ENCODE results near the gene HIGD1C.

The HIGD1C gene

DNA sequence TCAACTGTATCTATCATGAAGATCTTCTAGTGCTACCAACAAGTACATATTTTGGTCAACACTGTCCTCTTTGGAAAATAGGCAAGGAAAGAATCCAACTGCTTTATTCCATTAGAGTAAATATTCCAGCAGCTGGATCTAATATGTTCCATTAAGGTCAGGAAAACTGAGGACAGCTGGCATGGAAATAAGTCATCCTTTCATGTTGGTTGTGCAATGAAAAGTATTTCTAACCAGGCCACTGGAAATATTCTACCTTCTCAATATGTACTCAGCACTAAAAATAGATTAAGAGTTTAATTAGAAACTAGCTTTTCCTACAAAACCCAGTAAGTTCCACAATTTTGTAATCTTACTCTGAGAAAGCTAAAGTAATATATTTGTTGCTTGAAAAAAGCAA is 19.6 kb downstream of the HIGD1C start:
- TF ChIP-seq CSDC2 (CRISPR knock-in tag; IDR thresholded peaks at IDR 0.05), result no peak
- TF ChIP-seq, protein P1, sequence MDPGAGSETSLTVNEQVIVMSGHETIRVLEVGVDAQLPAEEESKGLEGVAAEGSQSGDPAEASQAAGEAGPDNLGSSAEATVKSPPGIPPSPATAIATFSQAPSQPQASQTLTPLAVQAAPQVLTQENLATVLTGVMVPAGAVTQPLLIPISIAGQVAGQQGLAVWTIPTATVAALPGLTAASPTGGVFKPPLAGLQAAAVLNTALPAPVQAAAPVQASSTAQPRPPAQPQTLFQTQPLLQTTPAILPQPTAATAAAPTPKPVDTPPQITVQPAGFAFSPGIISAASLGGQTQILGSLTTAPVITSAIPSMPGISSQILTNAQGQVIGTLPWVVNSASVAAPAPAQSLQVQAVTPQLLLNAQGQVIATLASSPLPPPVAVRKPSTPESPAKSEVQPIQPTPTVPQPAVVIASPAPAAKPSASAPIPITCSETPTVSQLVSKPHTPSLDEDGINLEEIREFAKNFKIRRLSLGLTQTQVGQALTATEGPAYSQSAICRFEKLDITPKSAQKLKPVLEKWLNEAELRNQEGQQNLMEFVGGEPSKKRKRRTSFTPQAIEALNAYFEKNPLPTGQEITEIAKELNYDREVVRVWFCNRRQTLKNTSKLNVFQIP (CRISPR knock-in tag; IDR thresholded peaks at IDR 0.05; ENCODE audit: borderline replicate concordance, low read depth), result no peak
- TF ChIP-seq, protein P2, sequence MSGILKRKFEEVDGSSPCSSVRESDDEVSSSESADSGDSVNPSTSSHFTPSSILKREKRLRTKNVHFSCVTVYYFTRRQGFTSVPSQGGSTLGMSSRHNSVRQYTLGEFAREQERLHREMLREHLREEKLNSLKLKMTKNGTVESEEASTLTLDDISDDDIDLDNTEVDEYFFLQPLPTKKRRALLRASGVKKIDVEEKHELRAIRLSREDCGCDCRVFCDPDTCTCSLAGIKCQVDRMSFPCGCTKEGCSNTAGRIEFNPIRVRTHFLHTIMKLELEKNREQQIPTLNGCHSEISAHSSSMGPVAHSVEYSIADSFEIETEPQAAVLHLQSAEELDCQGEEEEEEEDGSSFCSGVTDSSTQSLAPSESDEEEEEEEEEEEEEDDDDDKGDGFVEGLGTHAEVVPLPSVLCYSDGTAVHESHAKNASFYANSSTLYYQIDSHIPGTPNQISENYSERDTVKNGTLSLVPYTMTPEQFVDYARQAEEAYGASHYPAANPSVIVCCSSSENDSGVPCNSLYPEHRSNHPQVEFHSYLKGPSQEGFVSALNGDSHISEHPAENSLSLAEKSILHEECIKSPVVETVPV (CRISPR knock-in tag; IDR thresholded peaks at IDR 0.05), result no peak
- TF ChIP-seq TOX (CRISPR knock-in tag; IDR thresholded peaks at IDR 0.05; ENCODE audit: borderline replicate concordance), result no peak
- TF ChIP-seq ARNTL (CRISPR knock-in tag; IDR thresholded peaks at IDR 0.05; ENCODE audit: borderline replicate concordance, low read depth), result no peak
- TF ChIP-seq ISL1 (CRISPR knock-in tag; IDR thresholded peaks at IDR 0.05), result no peak
- TF ChIP-seq, protein P3, sequence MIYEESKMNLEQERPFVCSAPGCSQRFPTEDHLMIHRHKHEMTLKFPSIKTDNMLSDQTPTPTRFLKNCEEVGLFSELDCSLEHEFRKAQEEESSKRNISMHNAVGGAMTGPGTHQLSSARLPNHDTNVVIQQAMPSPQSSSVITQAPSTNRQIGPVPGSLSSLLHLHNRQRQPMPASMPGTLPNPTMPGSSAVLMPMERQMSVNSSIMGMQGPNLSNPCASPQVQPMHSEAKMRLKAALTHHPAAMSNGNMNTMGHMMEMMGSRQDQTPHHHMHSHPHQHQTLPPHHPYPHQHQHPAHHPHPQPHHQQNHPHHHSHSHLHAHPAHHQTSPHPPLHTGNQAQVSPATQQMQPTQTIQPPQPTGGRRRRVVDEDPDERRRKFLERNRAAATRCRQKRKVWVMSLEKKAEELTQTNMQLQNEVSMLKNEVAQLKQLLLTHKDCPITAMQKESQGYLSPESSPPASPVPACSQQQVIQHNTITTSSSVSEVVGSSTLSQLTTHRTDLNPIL (CRISPR knock-in tag; IDR thresholded peaks at IDR 0.05; ENCODE audit: low read depth), result no peak
- no peak for TF ChIP-seq OSR1 (CRISPR knock-in tag; IDR thresholded peaks at IDR 0.05)
- no peak for TF ChIP-seq ZC3H10 (CRISPR knock-in tag; IDR thresholded peaks at IDR 0.05)
- no peak for TF ChIP-seq SNAI2 (CRISPR knock-in tag; IDR thresholded peaks at IDR 0.05)
- no peak for TF ChIP-seq RARB (CRISPR knock-in tag; IDR thresholded peaks at IDR 0.05)
- TF ChIP-seq ZNF70 (CRISPR knock-in tag; IDR thresholded peaks at IDR 0.05), result no peak
- no peak for TF ChIP-seq ZNF565 (CRISPR knock-in tag; conservative IDR thresholded peaks at IDR 0.05; ENCODE audit: low read depth)
- TF ChIP-seq GLIS3 (CRISPR knock-in tag; IDR thresholded peaks at IDR 0.05), result no peak
- ATAC-seq, result no peak

DNA sequence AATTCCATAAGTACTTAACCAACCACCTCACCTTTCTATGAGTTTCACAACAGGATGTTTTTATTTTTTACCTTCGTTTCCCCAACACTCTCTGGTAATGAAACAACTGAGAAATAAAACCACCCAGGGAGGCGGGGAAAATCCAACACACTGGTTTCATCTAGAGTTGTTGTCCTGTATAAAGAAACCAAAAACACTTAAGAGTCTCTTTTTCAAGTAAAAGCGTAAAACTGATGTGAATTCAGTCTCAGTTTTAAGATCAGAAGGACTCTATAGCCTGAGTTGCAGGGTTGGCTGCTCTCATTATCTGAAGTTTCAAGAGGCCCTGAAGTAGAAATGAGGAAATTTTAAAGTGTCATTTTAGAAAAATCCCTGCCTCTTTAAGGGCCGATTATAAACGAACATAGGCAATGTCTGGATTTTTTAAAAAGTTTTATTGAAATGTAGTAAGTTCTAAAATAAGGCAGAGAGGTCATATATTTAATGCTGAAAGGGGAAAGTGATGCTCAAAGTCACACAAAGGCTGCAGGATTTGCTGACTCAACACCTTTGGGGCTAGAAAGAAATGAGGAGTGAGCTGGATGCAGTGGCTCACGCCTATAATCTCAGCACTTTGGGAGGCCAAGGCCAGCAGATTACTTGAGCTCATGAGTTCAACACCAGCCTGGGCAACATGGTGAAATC is 27.2 kb downstream of the HIGD1C start:
- ATAC-seq, result no peak
- TF ChIP-seq, protein P1 (CRISPR knock-in tag; IDR thresholded peaks at IDR 0.05; ENCODE audit: borderline replicate concordance, low read depth), result no peak
- no peak for TF ChIP-seq TCF4 (CRISPR knock-in tag; IDR thresholded peaks at IDR 0.05; ENCODE audit: borderline replicate concordance)

DNA sequence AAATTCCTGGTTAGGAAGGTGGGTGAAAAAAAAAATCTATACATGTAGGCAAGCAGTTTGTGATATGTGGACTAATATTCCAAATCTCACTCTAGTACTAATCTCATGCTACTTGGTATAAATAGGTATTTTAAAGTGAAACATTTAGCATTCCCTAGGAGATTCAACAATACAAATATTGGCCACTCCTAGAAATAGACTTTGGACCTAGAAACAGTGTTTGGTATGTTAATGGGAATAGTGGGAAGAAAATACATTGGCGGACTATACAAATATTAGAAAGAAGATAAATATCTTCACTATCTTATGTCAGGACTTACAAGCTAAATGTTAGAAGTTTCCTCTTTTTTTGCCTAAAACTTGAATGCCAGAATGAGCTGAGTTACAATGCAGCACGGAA is 28.2 kb downstream of the HIGD1C start:
- no peak for ATAC-seq
- TF ChIP-seq ZFP3 (CRISPR knock-in tag; IDR thresholded peaks at IDR 0.05) (no peak), ARNTL (CRISPR knock-in tag; IDR thresholded peaks at IDR 0.05; ENCODE audit: borderline replicate concordance, low read depth) (no peak), GLIS3 (CRISPR knock-in tag; IDR thresholded peaks at IDR 0.05) (no peak), ZNF8 (CRISPR knock-in tag; IDR thresholded peaks at IDR 0.05) (no peak), ISL1 (CRISPR knock-in tag; IDR thresholded peaks at IDR 0.05) (no peak)
- TF ChIP-seq, protein P3 (CRISPR knock-in tag; IDR thresholded peaks at IDR 0.05; ENCODE audit: low read depth), result no peak
- TF ChIP-seq, protein P4, sequence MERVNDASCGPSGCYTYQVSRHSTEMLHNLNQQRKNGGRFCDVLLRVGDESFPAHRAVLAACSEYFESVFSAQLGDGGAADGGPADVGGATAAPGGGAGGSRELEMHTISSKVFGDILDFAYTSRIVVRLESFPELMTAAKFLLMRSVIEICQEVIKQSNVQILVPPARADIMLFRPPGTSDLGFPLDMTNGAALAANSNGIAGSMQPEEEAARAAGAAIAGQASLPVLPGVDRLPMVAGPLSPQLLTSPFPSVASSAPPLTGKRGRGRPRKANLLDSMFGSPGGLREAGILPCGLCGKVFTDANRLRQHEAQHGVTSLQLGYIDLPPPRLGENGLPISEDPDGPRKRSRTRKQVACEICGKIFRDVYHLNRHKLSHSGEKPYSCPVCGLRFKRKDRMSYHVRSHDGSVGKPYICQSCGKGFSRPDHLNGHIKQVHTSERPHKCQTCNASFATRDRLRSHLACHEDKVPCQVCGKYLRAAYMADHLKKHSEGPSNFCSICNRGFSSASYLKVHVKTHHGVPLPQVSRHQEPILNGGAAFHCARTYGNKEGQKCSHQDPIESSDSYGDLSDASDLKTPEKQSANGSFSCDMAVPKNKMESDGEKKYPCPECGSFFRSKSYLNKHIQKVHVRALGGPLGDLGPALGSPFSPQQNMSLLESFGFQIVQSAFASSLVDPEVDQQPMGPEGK (CRISPR knock-in tag; IDR thresholded peaks at IDR 0.05; ENCODE audit: borderline replicate concordance), result no peak
